Astrocyte (in vitro differentiated cells and primary cell): Measurements from ENCODE around the gene MLKL. TPM values are rescaled to one million over a fixed set of nuclear protein-coding genes. Genes with fewer than 3 reads are reported as not detected.

Experiments
- DNase-seq: peaks from one replicate; pipeline ENCODE4 v3.0.0-alpha.2; 2010; ENCODE audit warnings: low read depth
- FAIRE-seq: peaks from 2 replicates; lab custom pipeline; 2011; peaks lifted over from hg19 to GRCh38; lab: Jason Lieb, UNC
- H2AFZ ChIP-seq: 2 replicates; pipeline ENCODE4 v1.6.0; 2012; ENCODE audit warnings: low read depth, low read length, inconsistent platforms
- H3K27ac ChIP-seq: 2 replicates; pipeline ENCODE4 v1.5.1; 2011; ENCODE audit warnings: low read depth, low read length, inconsistent platforms
- H3K27me3 ChIP-seq: 2 replicates; pipeline ENCODE4 v1.6.0; 2011; ENCODE audit warnings: low read length, inconsistent platforms; ENCODE audit not compliant: insufficient read depth
- H3K36me3 ChIP-seq: 2 replicates; pipeline ENCODE4 v1.5.1; 2011; ENCODE audit warnings: low read length, inconsistent platforms; ENCODE audit not compliant: insufficient read depth
- H3K4me1 ChIP-seq: 2 replicates; pipeline ENCODE4 v1.5.1; 2011; ENCODE audit warnings: low read length, inconsistent platforms; ENCODE audit not compliant: insufficient read depth
- H3K4me2 ChIP-seq: 2 replicates; pipeline ENCODE4 v1.6.0; 2012; ENCODE audit warnings: low read length, inconsistent platforms
- H3K4me3 ChIP-seq: 2 replicates; pipeline ENCODE4 v1.5.1; 2011; ENCODE audit warnings: low read depth, mild to moderate bottlenecking, low read length, inconsistent platforms; ENCODE audit not compliant: insufficient read depth
- H3K79me2 ChIP-seq: 2 replicates; pipeline ENCODE4 v1.6.0; 2012; ENCODE audit warnings: mild to moderate bottlenecking, low read length, inconsistent platforms; ENCODE audit not compliant: insufficient read depth
- H3K9ac ChIP-seq: 2 replicates; pipeline ENCODE4 v1.6.0; 2012; ENCODE audit warnings: mild to moderate bottlenecking, low read length, inconsistent platforms
- H3K9me3 ChIP-seq: 2 replicates; pipeline ENCODE4 v1.5.1; 2012; ENCODE audit warnings: low read depth, mild to moderate bottlenecking, low read length, inconsistent platforms; ENCODE audit not compliant: insufficient read depth
- H4K20me1 ChIP-seq: 2 replicates; pipeline ENCODE4 v1.6.0; 2012; ENCODE audit warnings: low read length, inconsistent platforms; ENCODE audit not compliant: insufficient read depth
- H3K27ac Mint-ChIP-seq: one replicate; pipeline ENCODE4 v1.8.0; 2021; ENCODE audit warnings: mild to moderate bottlenecking, mixed read lengths; ENCODE audit not compliant: unreplicated experiment
- H3K27me3 Mint-ChIP-seq: one replicate; pipeline ENCODE4 v1.8.0; 2021; ENCODE audit warnings: low read depth, mixed read lengths; ENCODE audit not compliant: unreplicated experiment
- H3K36me3 Mint-ChIP-seq: one replicate; pipeline ENCODE4 v1.8.0; 2021; ENCODE audit warnings: low read depth, mixed read lengths; ENCODE audit not compliant: unreplicated experiment
- H3K4me1 Mint-ChIP-seq: one replicate; pipeline ENCODE4 v1.8.0; 2021; ENCODE audit warnings: low read depth, mixed read lengths; ENCODE audit not compliant: unreplicated experiment
- H3K4me3 Mint-ChIP-seq: one replicate; pipeline ENCODE4 v1.8.0; 2021; ENCODE audit warnings: mild to moderate bottlenecking, moderate library complexity, mixed read lengths; ENCODE audit not compliant: unreplicated experiment
- H3K9me3 Mint-ChIP-seq: one replicate; pipeline ENCODE4 v1.8.0; 2021; ENCODE audit warnings: mild to moderate bottlenecking, mixed read lengths; ENCODE audit not compliant: unreplicated experiment
- CTCF ChIP-seq: IDR thresholded peaks from 2 replicates; pipeline ENCODE4 v1.5.1; 2011; ENCODE audit warnings: low read depth, mild to moderate bottlenecking, inconsistent platforms, low read length, moderate library complexity; ENCODE audit not compliant: insufficient read depth
- EZH2 ChIP-seq: IDR thresholded peaks from 2 replicates; pipeline ENCODE4 v1.6.1; 2012; ENCODE audit warnings: mild to moderate bottlenecking, low read length, inconsistent platforms; ENCODE audit not compliant: insufficient read depth
- total RNA-seq: library from RNA; stranded (reverse); gene quantifications from 2 replicates; pipeline ENCODE4 v1.2.1, GENCODE V29; 2021

The MLKL gene
- total RNA-seq, 1 donor from 2014 or later: 6.2 TPM

DNA sequence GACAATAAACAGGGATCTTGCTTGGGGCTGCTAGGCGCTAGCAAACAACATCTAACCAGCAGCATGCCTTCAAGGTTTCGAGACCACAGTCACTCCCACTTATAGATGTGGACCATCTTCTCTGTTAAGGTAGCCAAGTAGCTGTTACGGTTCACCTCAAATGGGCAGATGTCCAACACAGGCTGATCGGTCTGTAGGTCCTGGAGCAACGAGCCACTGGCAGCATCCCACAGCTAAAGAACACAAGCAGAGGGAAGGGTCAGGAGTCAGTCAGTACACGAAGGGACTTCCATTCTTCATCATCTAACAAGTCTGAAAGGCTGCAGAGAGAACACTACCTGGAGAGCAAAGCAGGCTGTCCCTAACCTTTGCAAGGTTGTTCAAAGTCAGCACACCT lies 76.8 kb downstream of the MLKL start:
- no peak overlapping the region for H3K4me3 ChIP-seq
- H3K27ac ChIP-seq: no peak overlapping the region
- FAIRE-seq: no peak
- Mint-ChIP-seq H3K27ac (no peak overlapping the region), H3K4me1 (peaks cover 15% of the 10 kb centered on the region), H3K36me3 (peaks cover 7% of the 10 kb centered on the region), H3K27me3 (no peaks in the 10 kb centered on the region), H3K4me3 (no peak overlapping the region), H3K9me3 (no peaks in the 10 kb centered on the region)
- H3K9me3 ChIP-seq: no peaks in the 10 kb centered on the region
- no peak for TF ChIP-seq CTCF
- no peak for TF ChIP-seq EZH2
- no peaks in the 10 kb centered on the region for H3K79me2 ChIP-seq
- peaks cover 4% of the 10 kb centered on the region for H3K4me1 ChIP-seq
- no peak for DNase-seq
- no peak overlapping the region for H3K4me2 ChIP-seq
- H3K36me3 ChIP-seq: peaks cover 37% of the 10 kb centered on the region
- no peak overlapping the region for H3K9ac ChIP-seq
- H3K27me3 ChIP-seq: no peaks in the 10 kb centered on the region
- no peak overlapping the region for H2AFZ ChIP-seq
- peaks cover 32% of the 10 kb centered on the region for H4K20me1 ChIP-seq

DNA sequence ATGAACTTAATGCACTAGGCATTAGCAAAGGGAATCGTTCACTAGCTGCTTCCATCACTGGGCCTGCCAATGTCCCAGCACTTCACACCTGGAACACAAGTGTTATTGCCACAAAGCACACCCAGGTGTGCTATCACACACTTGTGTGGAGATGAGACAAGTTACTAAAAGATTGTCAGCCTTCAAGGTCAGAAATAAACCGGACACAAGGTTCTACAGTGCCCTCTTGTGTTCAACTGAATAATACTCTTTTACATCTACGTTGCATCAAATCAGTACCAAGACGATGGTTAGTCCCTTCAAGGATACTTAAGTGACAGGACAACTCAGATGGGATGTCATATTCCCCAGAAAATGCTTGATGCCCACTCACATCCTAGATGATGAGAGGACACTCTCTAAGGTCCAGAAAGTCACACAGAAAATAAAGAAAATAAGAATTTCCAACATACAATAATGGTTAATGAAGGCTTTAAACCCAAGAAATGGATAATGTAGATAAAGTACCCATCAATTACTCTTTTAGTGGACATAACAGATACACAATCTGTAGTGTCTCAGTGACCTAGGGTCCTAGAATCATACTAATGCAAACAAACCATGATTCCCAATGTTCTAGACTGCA lies 77.3 kb downstream of the MLKL start:
- Mint-ChIP-seq H3K9me3 (no peaks in the 10 kb centered on the region), H3K36me3 (peaks cover 6% of the 10 kb centered on the region), H3K4me3 (no peak overlapping the region), H3K27me3 (no peaks in the 10 kb centered on the region), H3K4me1 (peaks cover 15% of the 10 kb centered on the region), H3K27ac (no peak overlapping the region)
- H3K27ac ChIP-seq: no peak overlapping the region
- H3K9me3 ChIP-seq: no peaks in the 10 kb centered on the region
- H3K4me1 ChIP-seq: peaks cover 4% of the 10 kb centered on the region
- DNase-seq: peak; percentile 20
- no peaks in the 10 kb centered on the region for H3K27me3 ChIP-seq
- H2AFZ ChIP-seq: no peak overlapping the region
- TF ChIP-seq EZH2: no peak
- TF ChIP-seq CTCF: peak; percentile 64
- H3K79me2 ChIP-seq: no peaks in the 10 kb centered on the region
- H3K4me2 ChIP-seq: no peak overlapping the region
- peaks cover 37% of the 10 kb centered on the region for H3K36me3 ChIP-seq
- peak; percentile 62 for FAIRE-seq
- H3K4me3 ChIP-seq: no peak overlapping the region
- H3K9ac ChIP-seq: no peak overlapping the region
- peaks cover 29% of the 10 kb centered on the region for H4K20me1 ChIP-seq

- Mint-ChIP-seq H3K27me3 (no peaks in the 10 kb centered on the region), H3K4me1 (peaks cover 10% of the 10 kb centered on the region), H3K4me3 (no peak overlapping the region), H3K36me3 (peaks cover 5% of the 10 kb centered on the region), H3K27ac (no peak overlapping the region), H3K9me3 (peaks cover 3% of the 10 kb centered on the region)
- peaks cover 16% of the 10 kb centered on the region for H4K20me1 ChIP-seq
- no peak for FAIRE-seq
- no peaks in the 10 kb centered on the region for H3K4me1 ChIP-seq
- H3K36me3 ChIP-seq: peaks cover 37% of the 10 kb centered on the region
- H3K27me3 ChIP-seq: no peaks in the 10 kb centered on the region
- H3K4me3 ChIP-seq: no peak overlapping the region
- H3K79me2 ChIP-seq: no peaks in the 10 kb centered on the region
- no peak overlapping the region for H3K9ac ChIP-seq
- H3K27ac ChIP-seq: no peak overlapping the region
- H3K9me3 ChIP-seq: no peaks in the 10 kb centered on the region
- DNase-seq: no peak
- no peak overlapping the region for H2AFZ ChIP-seq
- H3K4me2 ChIP-seq: no peak overlapping the region
- TF ChIP-seq CTCF (no peak), EZH2 (no peak)
Observed at GRCh38 chr16:74622005-74622404, 78.7 kb downstream of the MLKL start.
